ENCODE data around the gene ASIC2.

Gene ASIC2

DNA sequence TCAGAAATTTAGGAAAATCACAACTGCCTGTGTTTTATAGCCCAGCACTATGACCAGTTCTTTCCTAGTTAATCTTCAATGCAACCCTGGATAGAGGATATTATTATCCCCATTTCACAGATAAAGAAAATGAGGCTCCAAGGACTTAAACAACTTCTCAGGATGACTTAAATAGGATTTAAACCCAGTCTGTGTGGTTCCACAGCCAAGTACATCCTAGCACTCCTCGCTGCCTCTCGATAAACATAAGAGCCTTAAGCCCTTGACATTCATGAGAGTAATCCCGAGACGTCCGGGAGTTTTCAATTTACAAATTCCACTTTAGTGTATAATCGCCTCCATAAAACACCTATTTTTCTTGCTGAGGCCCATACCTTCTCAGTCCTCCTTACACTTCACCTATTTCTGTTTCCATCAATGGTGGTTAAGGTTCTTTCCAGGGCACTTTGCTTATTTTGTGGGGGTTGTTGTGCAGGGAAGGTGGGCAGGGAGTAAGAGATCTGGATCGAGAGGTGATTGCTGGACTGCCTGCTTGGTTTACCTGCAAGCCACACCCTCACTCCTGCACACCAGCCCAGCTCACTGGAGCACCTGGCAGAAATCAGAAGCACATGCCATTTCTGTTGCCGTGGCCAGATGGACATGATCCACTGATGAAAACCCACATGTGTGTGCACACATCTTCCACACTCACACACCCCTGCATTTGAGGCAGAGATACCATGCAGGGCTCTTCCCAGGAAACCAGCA is 50.5 kb downstream of the ASIC2 start:
- no peak for DNase-seq

DNA sequence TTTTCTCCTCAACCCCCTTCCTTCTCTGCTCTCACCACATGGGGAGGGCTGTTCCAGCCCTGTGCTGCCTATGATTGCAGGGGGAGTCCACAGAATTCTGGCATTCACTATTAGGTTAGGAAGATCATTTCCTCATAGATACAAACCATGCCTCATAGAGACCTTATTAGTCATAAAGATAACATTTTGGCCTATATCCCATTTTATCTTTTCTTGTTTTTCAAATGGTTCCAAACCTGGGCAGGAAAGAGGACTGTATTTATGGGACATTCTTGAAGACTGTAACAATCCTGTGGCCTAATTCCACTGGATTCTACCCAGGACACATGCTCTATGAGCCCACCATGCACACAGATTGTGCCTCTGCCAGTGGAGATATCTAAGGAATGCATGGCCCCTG is 51.7 kb downstream of the ASIC2 start:
- no peak for DNase-seq

DNA sequence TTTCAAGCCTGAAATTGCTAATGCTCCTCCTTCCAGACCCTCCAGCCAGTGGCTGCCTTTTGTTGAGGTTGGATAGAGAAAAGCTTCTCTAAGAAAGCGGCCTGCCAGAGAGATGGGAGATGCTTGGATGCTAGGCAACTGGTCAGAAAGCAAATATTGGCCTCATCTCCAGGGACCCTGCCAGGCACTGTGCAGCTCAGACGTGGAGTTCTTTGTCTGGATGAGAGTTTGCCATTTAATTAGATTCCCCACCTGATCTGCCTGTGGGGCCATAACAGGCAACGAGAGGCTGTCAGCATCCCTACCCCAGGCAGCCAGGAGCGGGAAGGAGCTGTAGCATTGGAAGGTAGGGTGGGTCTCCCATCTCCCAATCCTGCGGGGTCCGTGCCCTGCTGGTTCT is 52.7 kb downstream of the ASIC2 start:
- no peak for DNase-seq

DNA sequence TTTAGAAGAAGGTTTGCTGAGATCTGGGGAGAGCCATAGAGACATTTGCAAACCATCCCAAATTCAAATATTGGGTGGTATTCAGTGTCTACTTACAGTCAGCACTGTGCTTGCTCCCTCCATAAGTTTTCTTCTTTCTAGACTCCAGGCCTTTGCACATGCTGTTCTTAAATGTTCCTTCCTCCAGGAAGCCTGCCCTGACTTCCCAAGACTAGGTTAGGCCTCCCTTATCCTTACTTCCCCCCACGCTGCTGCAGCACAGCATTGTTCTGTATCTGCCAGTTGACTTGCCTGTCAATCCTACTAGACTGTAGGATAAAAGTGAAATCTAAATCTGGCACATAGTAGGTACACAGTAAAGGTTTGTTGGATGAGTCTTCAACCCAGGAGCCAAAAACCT is 53.4 kb downstream of the ASIC2 start:
- DNase-seq = no peak

- DNase-seq = no peak
These were observed 58.0 kb downstream of the ASIC2 start for GRCh38 chr17:33234930-33235685.

DNA sequence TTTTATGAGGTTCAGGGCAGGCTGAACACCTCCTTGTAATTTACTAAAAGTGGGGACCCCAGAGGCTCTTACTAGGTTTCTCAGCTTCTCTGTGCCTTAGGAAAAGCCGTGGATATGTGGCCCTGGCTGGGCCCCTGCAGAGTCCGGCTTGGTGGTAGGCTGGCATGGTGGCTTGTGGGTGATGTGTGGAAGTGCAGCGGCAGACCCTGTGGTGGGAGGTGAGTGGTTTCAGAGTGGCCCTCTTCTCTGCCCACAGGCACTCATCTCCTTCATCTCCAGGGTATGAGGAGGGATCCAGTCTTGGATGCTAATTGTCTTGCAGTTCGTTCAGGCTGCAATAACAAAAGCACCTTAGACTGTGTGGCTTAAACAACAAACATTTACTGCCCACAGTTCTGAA is 58.9 kb downstream of the ASIC2 start:
- DNase-seq = no peak

DNA sequence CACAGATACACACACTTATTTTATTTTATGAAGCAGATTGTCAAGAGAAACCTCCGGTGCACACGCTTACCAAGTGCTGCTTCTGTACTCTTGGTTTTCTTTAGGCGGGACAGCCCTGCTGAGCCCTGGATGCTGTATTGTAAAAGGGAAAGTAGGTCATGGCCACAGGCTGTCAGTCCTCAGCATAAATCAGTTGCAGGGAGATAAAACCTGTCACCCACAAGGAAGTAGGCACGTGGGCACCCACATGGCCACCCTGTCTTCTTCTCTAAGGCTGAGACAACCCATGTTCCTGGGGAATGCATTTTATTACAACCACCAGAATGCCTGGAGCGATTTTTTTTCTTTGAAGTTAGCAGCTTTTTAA is 59.3 kb downstream of the ASIC2 start:
- no peak for DNase-seq

DNA sequence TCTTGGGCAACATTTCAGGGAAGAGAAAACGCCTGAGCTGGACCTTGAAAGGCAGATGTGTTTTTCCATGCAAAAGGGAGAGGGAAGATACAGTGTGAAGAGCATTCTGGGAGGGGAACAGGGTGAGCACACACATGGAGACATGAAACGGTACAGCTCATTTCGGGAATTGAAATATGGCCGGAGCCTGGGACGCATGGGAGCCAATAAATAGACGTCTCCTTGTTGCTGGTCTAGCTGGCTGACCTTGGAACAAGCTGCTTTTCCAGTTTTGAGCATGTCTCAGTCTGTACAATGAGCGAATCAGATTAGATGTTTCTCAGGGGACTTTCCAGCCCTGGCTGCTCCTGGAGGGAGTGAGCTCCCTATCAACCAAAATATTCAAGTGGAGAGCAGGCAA is 63.6 kb downstream of the ASIC2 start:
- DNase-seq = no peak

DNA sequence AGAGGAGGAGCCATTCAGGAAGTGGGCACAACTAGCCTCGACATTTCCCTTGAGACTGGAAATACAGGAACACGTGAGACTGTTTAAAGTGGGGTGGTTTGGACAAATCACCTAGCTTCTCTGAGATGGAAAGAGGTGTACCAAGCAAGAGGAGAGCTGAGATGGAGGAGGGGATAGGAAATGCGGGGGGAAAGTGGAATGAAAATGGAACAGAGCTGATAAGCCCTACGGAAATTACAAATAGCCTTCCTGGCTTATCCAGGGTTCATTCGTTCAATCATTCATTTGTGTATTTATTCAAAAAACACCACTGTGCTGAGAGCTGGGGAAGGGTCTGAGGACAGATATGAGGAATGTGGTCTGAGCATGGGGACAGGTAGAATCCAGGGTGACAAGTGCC is 64.1 kb downstream of the ASIC2 start:
- DNase-seq = no peak

- no peak for DNase-seq
These were observed 64.5 kb downstream of the ASIC2 start for GRCh38 chr17:33228548-33228947.

DNA sequence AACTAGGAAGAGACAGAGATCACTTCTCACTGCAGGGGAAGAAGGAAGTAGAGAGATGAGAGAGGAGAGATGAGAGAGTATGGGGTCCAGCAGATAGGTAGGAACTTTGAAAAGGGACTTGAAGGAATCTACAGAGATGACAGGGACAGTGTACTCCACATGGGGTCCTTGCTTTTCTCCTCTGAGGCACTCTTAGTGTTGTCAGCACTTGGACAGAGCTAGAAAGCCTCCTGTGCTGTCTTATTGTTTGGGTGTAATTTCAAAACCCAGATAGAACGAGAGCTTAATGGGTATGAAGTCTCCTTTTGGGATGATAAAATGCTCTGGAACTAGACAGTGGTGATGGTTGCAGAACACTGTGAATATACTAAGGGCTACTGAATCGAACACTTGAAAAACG is 65.2 kb downstream of the ASIC2 start:
- DNase-seq = no peak

GRCh38 chr17:33225994-33226393 is 67.1 kb downstream of the ASIC2 start:
- DNase-seq = no peak

- DNase-seq = no peak
These were observed 67.6 kb downstream of the ASIC2 start for GRCh38 chr17:33225509-33225908.

GRCh38 chr17:33220036-33220435 is 73.1 kb downstream of the ASIC2 start:
- DNase-seq = no peak

GRCh38 chr17:33218698-33219601 is 74.1 kb downstream of the ASIC2 start:
- no peak for DNase-seq

DNA sequence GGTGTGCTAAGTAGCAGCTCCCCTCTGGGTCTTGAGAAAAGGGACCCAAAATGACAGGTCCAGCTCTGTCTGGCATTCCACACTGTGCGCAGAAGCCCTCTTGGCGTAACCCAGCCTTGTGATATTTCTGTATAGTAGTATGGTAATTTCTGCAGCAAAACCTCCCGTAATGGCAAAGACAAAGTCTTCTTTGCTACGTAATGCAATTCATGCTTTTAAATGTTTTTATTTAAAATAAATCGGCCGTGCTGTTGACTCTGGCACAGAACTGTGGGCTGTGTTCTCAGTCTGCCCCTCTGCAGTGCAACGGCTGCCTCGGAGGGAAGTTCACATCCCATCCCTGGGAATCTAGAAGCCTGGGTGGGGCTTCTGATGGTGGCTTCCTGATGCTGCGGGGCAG is 75.2 kb downstream of the ASIC2 start:
- DNase-seq = no peak

- DNase-seq = no peak
These were observed 78.1 kb downstream of the ASIC2 start for GRCh38 chr17:33214996-33215395.

GRCh38 chr17:33210285-33210684 is 82.8 kb downstream of the ASIC2 start:
- DNase-seq = no peak

- no peak for DNase-seq
These were observed 83.4 kb downstream of the ASIC2 start for GRCh38 chr17:33209671-33210070.

GRCh38 chr17:33207231-33207630 is 85.9 kb downstream of the ASIC2 start:
- no peak for DNase-seq

- no peak for DNase-seq
These were observed 87.5 kb downstream of the ASIC2 start for GRCh38 chr17:33205552-33205951.

- no peak for DNase-seq
These were observed 88.4 kb downstream of the ASIC2 start for GRCh38 chr17:33204701-33205100.

DNA sequence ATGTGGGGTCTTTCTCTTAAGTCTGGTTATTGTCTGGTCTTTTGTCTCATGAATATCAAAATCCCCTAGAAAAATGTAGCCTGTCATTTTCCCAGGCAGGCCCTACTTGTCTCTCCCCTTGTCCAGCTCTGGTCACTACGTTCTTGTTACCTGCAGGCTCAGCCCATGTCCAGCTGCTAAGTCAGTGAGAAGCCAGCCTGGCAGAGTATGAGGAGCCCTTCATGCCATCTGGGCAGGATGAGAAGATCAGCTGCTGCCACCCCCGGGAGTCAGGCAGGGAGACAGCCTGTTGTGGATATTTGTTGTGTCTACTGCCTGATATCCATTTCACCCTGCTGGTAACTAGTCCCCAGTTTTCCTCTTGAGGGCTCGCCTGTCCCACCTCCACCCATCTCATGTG is 88.9 kb downstream of the ASIC2 start:
- DNase-seq = no peak
